WTC11 (cell line): ENCODE measurements around the gene KLK6. TPM values are rescaled to one million over a fixed set of nuclear protein-coding genes. Genes with fewer than 3 reads are reported as not detected.

Experiments used
- ATAC-seq: fragments of 200-7000 bp; cut with Tn5 transposase; 2 replicates; pipeline ENCODE4 v1.10.0; 2021; ENCODE audit warnings: mild to moderate bottlenecking, moderate library complexity
- CTCF ChIA-PET: fragments of 300-600 bp; sonication (Branson Sonifier 250); formaldehyde crosslinking; loops from one replicate; lab custom pipeline; 2021; ENCODE audit warnings: antibody characterized with exemption; lab: Charles Lee
- POLR2A ChIA-PET: fragments of 350-600 bp; sonication (Branson Sonifier 250); formaldehyde crosslinking; loops from one replicate; lab custom pipeline; 2021; ENCODE audit warnings: antibody characterized with exemption; lab: Charles Lee
- DNase-seq: peaks from one replicate; pipeline ENCODE4 v3.0.0; 2021; ENCODE audit warnings: low spot score
- H3K27ac Mint-ChIP-seq: 2 replicates; pipeline ENCODE4 v1.8.0; 2021; ENCODE audit warnings: mixed read lengths
- H3K27me3 Mint-ChIP-seq: 2 replicates; pipeline ENCODE4 v1.8.0; 2021; ENCODE audit warnings: low read depth, mild to moderate bottlenecking, moderate library complexity, mixed read lengths
- H3K36me3 Mint-ChIP-seq: 2 replicates; pipeline ENCODE4 v1.8.0; 2021; ENCODE audit warnings: mixed read lengths
- H3K4me1 Mint-ChIP-seq: 2 replicates; pipeline ENCODE4 v1.8.0; 2022; ENCODE audit warnings: mixed read lengths
- H3K4me3 Mint-ChIP-seq: 2 replicates; pipeline ENCODE4 v1.8.0; 2021; ENCODE audit warnings: mild to moderate bottlenecking, moderate library complexity, mixed read lengths
- H3K9me3 Mint-ChIP-seq: 2 replicates; pipeline ENCODE4 v1.8.0; 2021; ENCODE audit warnings: mixed read lengths
- CREB1 ChIP-seq: sonication (generic); formaldehyde crosslinking; IDR thresholded peaks from 2 replicates; pipeline ENCODE4 v1.8.0; 2023; ENCODE audit warnings: mild to moderate bottlenecking, missing genetic modification reagents
- ETV6 ChIP-seq: sonication (generic); formaldehyde crosslinking; IDR thresholded peaks from 2 replicates; pipeline ENCODE4 v1.8.1; 2022; ENCODE audit warnings: mild to moderate bottlenecking, missing genetic modification reagents
- FOXJ3 ChIP-seq: sonication (generic); formaldehyde crosslinking; IDR thresholded peaks from 2 replicates; pipeline ENCODE4 v1.9.0; 2021; ENCODE audit warnings: missing genetic modification reagents, mild to moderate bottlenecking, borderline replicate concordance
- FOXK1 ChIP-seq: sonication (generic); formaldehyde crosslinking; IDR thresholded peaks from 2 replicates; pipeline ENCODE4 v1.8.0; 2022; ENCODE audit warnings: mild to moderate bottlenecking, moderate library complexity, missing genetic modification reagents
- GABPB1 ChIP-seq: sonication (generic); formaldehyde crosslinking; IDR thresholded peaks from 2 replicates; pipeline ENCODE4 v1.8.1; 2023; ENCODE audit warnings: mild to moderate bottlenecking, missing genetic modification reagents
- HMGA2 ChIP-seq: fragments of 250-450 bp; sonication (Bioruptor Pico); IDR thresholded peaks from 2 replicates; pipeline ENCODE4 v1.4.0; 2021; ENCODE audit warnings: mild to moderate bottlenecking, moderate library complexity
- NFYB ChIP-seq: sonication (generic); formaldehyde crosslinking; conservative IDR thresholded peaks from 2 replicates; pipeline ENCODE4 v1.8.0; 2022; ENCODE audit warnings: low read depth, missing genetic modification reagents
- NR3C1 ChIP-seq: sonication (generic); formaldehyde crosslinking; conservative IDR thresholded peaks from 2 replicates; pipeline ENCODE4 v1.8.1; 2023; ENCODE audit warnings: low read depth, mild to moderate bottlenecking, missing genetic modification reagents
- SMAD4 ChIP-seq: sonication (generic); formaldehyde crosslinking; IDR thresholded peaks from 2 replicates; pipeline ENCODE4 v1.8.0; 2022; ENCODE audit warnings: mild to moderate bottlenecking, missing genetic modification reagents
- TEAD4 ChIP-seq: sonication (generic); formaldehyde crosslinking; IDR thresholded peaks from 2 replicates; pipeline ENCODE4 v1.8.0; 2022; ENCODE audit warnings: mild to moderate bottlenecking, missing genetic modification reagents
- TP53 ChIP-seq: sonication (generic); formaldehyde crosslinking; IDR thresholded peaks from 2 replicates; pipeline ENCODE4 v1.8.1; 2023; ENCODE audit warnings: mild to moderate bottlenecking, missing genetic modification reagents
- ZNF121 ChIP-seq: sonication (generic); formaldehyde crosslinking; IDR thresholded peaks from 2 replicates; pipeline ENCODE4 v1.8.0; 2023; ENCODE audit warnings: missing genetic modification reagents
- ZNF317 ChIP-seq: sonication (generic); formaldehyde crosslinking; IDR thresholded peaks from 2 replicates; pipeline ENCODE4 v1.8.1; 2023; ENCODE audit warnings: low read depth, mild to moderate bottlenecking, moderate library complexity, missing genetic modification reagents, borderline replicate concordance
- ZNF416 ChIP-seq: fragments of 250-450 bp; sonication (Bioruptor Pico); IDR thresholded peaks from 2 replicates; pipeline ENCODE4 v1.9.0; 2021; ENCODE audit warnings: mild to moderate bottlenecking, inconsistent platforms
- total RNA-seq: library from RNA; stranded (reverse); gene quantifications from 3 replicates; pipeline ENCODE4 v1.2.3, GENCODE V29; 2021
- TF ChIP-seq, protein P1 (sequence below): fragments of 250-450 bp; sonication (Bioruptor Pico); IDR thresholded peaks from 2 replicates; pipeline ENCODE4 v1.8.0; 2021; ENCODE audit warnings: mild to moderate bottlenecking
- TF ChIP-seq, protein P2 (sequence below): sonication (generic); formaldehyde crosslinking; IDR thresholded peaks from 2 replicates; pipeline ENCODE4 v1.8.0; 2022; ENCODE audit warnings: mild to moderate bottlenecking, missing genetic modification reagents
- TF ChIP-seq, protein P3 (sequence below): sonication (generic); formaldehyde crosslinking; IDR thresholded peaks from 2 replicates; pipeline ENCODE4 v1.8.1; 2022; ENCODE audit warnings: low read depth, missing genetic modification reagents, borderline replicate concordance
- TF ChIP-seq, protein P4 (sequence below): fragments of 250-450 bp; sonication (Bioruptor Pico); conservative IDR thresholded peaks from 2 replicates; pipeline ENCODE4 v1.9.0; 2021; ENCODE audit warnings: mild to moderate bottlenecking
- TF ChIP-seq, protein P5 (sequence below): sonication (generic); formaldehyde crosslinking; IDR thresholded peaks from 2 replicates; pipeline ENCODE4 v1.8.0; 2023; ENCODE audit warnings: missing genetic modification reagents, mild to moderate bottlenecking, borderline replicate concordance
- TF ChIP-seq, protein P6 (sequence below): sonication (generic); formaldehyde crosslinking; IDR thresholded peaks from 2 replicates; pipeline ENCODE4 v1.8.1; 2022; ENCODE audit warnings: mild to moderate bottlenecking, missing genetic modification reagents, moderate library complexity, borderline replicate concordance
- TF ChIP-seq, protein P7 (sequence below): sonication (generic); formaldehyde crosslinking; IDR thresholded peaks from 2 replicates; pipeline ENCODE4 v1.8.0; 2022; ENCODE audit warnings: mild to moderate bottlenecking, missing genetic modification reagents
- TF ChIP-seq, protein P8 (sequence below): sonication (generic); formaldehyde crosslinking; IDR thresholded peaks from 2 replicates; pipeline ENCODE4 v1.8.1; 2022; ENCODE audit warnings: missing genetic modification reagents, borderline replicate concordance

Gene KLK6
- total RNA-seq, 1 experiment from 2014 or later, result 0.52 TPM

DNA sequence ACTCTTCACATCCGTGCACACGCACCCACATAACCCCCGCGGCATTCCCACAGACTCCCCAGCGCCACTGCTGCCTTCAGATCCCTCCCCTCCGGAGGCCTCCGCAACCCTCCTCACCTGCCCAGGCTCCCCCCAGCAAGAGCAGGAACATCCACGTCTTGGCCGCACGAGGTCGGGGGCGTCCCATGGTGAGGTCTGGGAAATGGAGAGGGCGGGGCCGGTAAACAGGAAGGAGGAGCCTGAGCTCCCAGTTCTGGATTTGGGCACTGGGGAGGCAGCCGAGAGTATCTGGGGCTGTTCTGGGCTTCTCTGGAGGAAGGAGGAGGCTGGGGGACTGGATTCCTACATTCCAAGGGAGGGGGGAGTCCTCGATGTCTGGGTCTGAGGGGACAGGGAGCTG is 31.6 kb upstream of the KLK6 start:
- ATAC-seq (peak; percentile 65), DNase-seq (peak; percentile 74)
- H3K36me3 Mint-ChIP-seq, result no peaks in the 10 kb centered on the region
- peaks cover 24% of the 10 kb centered on the region for H3K4me1 Mint-ChIP-seq
- ChIA-PET CTCF (interaction anchor here (1.0 to 6.0 kb wide), 8 partner anchors 17 to 96 kb away, joined by 3 to 94 read pairs (median 4); no protein-coding TSS in a partner anchor), POLR2A (no interaction called here)
- peak overlapping the region; percentile 68 for H3K27ac Mint-ChIP-seq
- peaks cover 51% of the 10 kb centered on the region for H3K27me3 Mint-ChIP-seq
- no peaks in the 10 kb centered on the region for H3K9me3 Mint-ChIP-seq
- H3K4me3 Mint-ChIP-seq, result peak overlapping the region; percentile 56
- no peak for TF ChIP-seq ZNF317 (CRISPR knock-in tag)
- TF ChIP-seq, protein P1, sequence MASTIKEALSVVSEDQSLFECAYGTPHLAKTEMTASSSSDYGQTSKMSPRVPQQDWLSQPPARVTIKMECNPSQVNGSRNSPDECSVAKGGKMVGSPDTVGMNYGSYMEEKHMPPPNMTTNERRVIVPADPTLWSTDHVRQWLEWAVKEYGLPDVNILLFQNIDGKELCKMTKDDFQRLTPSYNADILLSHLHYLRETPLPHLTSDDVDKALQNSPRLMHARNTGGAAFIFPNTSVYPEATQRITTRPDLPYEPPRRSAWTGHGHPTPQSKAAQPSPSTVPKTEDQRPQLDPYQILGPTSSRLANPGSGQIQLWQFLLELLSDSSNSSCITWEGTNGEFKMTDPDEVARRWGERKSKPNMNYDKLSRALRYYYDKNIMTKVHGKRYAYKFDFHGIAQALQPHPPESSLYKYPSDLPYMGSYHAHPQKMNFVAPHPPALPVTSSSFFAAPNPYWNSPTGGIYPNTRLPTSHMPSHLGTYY (CRISPR knock-in tag), result no peak
- no peak for TF ChIP-seq SMAD4
- 0 out of 2 replicates have a peak, but pooled peaks have one; percentile 21 for TF ChIP-seq ETV6
- TF ChIP-seq HMGA2 (CRISPR knock-in tag), result no peak
- TF ChIP-seq GABPB1 (CRISPR knock-in tag), result no peak
- peak; percentile 41; the same call in 1 of the 2 replicates for TF ChIP-seq FOXK1 (CRISPR knock-in tag)
- TF ChIP-seq NFYB (CRISPR knock-in tag), result no peak
- no peak for TF ChIP-seq CREB1
- TF ChIP-seq, protein P2, sequence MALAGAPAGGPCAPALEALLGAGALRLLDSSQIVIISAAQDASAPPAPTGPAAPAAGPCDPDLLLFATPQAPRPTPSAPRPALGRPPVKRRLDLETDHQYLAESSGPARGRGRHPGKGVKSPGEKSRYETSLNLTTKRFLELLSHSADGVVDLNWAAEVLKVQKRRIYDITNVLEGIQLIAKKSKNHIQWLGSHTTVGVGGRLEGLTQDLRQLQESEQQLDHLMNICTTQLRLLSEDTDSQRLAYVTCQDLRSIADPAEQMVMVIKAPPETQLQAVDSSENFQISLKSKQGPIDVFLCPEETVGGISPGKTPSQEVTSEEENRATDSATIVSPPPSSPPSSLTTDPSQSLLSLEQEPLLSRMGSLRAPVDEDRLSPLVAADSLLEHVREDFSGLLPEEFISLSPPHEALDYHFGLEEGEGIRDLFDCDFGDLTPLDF (CRISPR knock-in tag), result no peak
- no peak for TF ChIP-seq NR3C1 (CRISPR knock-in tag)
- TF ChIP-seq FOXJ3, result no peak
- TF ChIP-seq, protein P3, sequence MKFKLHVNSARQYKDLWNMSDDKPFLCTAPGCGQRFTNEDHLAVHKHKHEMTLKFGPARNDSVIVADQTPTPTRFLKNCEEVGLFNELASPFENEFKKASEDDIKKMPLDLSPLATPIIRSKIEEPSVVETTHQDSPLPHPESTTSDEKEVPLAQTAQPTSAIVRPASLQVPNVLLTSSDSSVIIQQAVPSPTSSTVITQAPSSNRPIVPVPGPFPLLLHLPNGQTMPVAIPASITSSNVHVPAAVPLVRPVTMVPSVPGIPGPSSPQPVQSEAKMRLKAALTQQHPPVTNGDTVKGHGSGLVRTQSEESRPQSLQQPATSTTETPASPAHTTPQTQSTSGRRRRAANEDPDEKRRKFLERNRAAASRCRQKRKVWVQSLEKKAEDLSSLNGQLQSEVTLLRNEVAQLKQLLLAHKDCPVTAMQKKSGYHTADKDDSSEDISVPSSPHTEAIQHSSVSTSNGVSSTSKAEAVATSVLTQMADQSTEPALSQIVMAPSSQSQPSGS (CRISPR knock-in tag), result no peak
- TF ChIP-seq, protein P4, sequence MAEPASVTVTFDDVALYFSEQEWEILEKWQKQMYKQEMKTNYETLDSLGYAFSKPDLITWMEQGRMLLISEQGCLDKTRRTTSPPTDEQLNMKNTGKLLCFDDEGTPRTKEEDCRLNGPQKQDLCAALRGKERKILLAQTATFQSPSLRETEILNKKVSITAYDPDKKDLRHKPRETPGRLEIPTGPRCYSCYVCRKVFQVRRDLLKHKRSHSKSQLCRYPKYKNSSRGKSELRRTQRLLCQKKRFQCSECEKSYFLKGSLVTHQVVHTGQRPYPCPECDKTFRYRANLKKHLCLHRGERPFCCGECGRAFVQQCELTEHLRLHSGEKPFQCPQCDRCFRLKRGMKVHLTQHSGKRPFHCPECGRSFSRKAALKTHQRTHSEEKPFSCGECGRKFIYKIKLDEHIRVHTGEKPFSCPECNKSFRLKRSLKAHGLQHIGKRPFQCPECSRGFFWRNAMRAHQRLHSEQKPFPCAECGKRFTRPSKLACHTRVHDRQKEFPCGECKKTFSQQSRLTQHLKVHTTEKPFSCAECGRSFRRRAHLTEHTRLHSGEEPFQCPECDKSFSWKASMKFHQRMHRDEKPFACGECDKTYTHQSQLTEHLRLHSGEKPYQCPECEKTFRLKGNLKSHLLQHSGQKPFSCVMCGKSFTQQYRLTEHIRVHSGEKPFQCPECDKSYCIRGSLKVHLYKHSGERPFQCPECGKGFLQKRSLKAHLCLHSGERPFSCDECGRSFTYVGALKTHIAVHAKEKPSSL (CRISPR knock-in tag), result no peak
- TF ChIP-seq TP53 (CRISPR knock-in tag), result 0 out of 2 replicates have a peak, but pooled peaks have one; percentile 43
- TF ChIP-seq, protein P5, sequence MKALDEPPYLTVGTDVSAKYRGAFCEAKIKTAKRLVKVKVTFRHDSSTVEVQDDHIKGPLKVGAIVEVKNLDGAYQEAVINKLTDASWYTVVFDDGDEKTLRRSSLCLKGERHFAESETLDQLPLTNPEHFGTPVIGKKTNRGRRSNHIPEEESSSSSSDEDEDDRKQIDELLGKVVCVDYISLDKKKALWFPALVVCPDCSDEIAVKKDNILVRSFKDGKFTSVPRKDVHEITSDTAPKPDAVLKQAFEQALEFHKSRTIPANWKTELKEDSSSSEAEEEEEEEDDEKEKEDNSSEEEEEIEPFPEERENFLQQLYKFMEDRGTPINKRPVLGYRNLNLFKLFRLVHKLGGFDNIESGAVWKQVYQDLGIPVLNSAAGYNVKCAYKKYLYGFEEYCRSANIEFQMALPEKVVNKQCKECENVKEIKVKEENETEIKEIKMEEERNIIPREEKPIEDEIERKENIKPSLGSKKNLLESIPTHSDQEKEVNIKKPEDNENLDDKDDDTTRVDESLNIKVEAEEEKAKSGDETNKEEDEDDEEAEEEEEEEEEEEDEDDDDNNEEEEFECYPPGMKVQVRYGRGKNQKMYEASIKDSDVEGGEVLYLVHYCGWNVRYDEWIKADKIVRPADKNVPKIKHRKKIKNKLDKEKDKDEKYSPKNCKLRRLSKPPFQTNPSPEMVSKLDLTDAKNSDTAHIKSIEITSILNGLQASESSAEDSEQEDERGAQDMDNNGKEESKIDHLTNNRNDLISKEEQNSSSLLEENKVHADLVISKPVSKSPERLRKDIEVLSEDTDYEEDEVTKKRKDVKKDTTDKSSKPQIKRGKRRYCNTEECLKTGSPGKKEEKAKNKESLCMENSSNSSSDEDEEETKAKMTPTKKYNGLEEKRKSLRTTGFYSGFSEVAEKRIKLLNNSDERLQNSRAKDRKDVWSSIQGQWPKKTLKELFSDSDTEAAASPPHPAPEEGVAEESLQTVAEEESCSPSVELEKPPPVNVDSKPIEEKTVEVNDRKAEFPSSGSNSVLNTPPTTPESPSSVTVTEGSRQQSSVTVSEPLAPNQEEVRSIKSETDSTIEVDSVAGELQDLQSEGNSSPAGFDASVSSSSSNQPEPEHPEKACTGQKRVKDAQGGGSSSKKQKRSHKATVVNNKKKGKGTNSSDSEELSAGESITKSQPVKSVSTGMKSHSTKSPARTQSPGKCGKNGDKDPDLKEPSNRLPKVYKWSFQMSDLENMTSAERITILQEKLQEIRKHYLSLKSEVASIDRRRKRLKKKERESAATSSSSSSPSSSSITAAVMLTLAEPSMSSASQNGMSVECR (CRISPR knock-in tag), result no peak
- TF ChIP-seq, protein P6, sequence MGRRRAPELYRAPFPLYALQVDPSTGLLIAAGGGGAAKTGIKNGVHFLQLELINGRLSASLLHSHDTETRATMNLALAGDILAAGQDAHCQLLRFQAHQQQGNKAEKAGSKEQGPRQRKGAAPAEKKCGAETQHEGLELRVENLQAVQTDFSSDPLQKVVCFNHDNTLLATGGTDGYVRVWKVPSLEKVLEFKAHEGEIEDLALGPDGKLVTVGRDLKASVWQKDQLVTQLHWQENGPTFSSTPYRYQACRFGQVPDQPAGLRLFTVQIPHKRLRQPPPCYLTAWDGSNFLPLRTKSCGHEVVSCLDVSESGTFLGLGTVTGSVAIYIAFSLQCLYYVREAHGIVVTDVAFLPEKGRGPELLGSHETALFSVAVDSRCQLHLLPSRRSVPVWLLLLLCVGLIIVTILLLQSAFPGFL, result no peak
- TF ChIP-seq, protein P7, sequence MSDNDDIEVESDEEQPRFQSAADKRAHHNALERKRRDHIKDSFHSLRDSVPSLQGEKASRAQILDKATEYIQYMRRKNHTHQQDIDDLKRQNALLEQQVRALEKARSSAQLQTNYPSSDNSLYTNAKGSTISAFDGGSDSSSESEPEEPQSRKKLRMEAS (CRISPR knock-in tag), result peak; percentile 71; the same call in 1 of the 2 replicates
- TF ChIP-seq, protein P8, sequence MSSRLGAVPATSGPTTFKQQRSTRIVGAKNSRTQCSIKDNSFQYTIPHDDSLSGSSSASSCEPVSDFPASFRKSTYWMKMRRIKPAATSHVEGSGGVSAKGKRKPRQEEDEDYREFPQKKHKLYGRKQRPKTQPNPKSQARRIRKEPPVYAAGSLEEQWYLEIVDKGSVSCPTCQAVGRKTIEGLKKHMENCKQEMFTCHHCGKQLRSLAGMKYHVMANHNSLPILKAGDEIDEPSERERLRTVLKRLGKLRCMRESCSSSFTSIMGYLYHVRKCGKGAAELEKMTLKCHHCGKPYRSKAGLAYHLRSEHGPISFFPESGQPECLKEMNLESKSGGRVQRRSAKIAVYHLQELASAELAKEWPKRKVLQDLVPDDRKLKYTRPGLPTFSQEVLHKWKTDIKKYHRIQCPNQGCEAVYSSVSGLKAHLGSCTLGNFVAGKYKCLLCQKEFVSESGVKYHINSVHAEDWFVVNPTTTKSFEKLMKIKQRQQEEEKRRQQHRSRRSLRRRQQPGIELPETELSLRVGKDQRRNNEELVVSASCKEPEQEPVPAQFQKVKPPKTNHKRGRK (CRISPR knock-in tag), result no peak
- 0 out of 2 replicates have a peak, but pooled peaks have one; percentile 26 for TF ChIP-seq TEAD4 (CRISPR knock-in tag)
- no peak for TF ChIP-seq ZNF121
- TF ChIP-seq ZNF416 (CRISPR knock-in tag), result no peak
